Measurements from ENCODE around the gene ACTR3C. TPM values are rescaled to one million over a fixed set of nuclear protein-coding genes. Genes with fewer than 3 reads are reported as not detected.

ACTR3C gene
- total and polyA plus RNA-seq, 2 of the 13 experiments (the other 11 are each of a cell fraction or from before 2014, with no cell fraction given), result 3.8 to 7.5 TPM

DNA sequence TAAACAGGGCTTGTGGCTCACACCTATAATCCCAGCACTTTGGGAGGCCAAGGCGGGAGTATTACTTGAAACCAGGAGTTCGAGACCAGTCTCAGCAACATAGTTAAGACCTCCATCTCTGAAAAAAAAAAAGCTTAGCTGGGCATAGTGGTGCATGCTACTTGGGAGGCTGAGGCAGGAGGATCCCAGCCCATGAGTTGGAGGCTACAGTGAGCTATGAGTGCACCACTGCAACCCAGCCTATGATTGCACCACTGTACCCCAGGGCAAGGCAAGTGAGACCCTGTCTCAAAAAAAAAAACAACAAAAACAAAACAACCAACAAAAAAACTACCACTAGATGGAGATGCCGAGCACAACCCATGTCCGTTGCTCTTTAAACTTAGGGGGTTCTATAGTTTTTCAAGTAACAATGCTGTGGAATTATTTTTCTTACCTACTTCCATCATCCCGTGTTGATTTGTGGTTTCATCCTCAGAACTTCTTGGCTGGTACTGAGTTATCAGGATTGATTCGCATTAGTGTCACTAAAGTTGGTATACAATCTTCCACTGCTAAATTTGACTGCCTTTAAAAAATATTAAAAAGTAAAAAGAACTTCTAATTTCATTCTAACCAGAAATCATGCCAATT is 33.0 kb upstream of the ACTR3C start:
- BruUV-seq (replicated peaks), result no TSS peak
- Histone ChIP-seq H3K4me3 (replicated peaks in 1 of 3; ENCODE audit: insufficient read depth in 1 of 3, low read depth in 2 of 3, low read length in 3 of 3) (no peak overlapping the region), H3K36me3 (replicated peaks in 1 of 2; ENCODE audit: control insufficient read depth in 1 of 2, insufficient read depth in 2 of 2, low read length in 2 of 2) (no peaks in the 10 kb centered on the region), H3K27me3 (ENCODE audit: control insufficient read depth in 1 of 2, insufficient read depth in 2 of 2, low read length in 2 of 2) (no peaks in the 10 kb centered on the region), H3K79me2 (ENCODE audit: insufficient read depth, low read length) (no peaks in the 10 kb centered on the region), H3K4me2 (ENCODE audit: low read depth, low read length) (peak overlapping the region; percentile 78), H2AFZ (ENCODE audit: low read length) (no peak overlapping the region), H4K20me1 (ENCODE audit: insufficient read depth, low read length) (no peaks in the 10 kb centered on the region), H3K9me3 (ENCODE audit: low read length) (no peaks in the 10 kb centered on the region), H3K4me1 (ENCODE audit: insufficient read depth, low read length) (peaks cover 61% of the 10 kb centered on the region), H3K27ac (ENCODE audit: extremely low read length, insufficient read depth, low read length) (peak overlapping the region; percentile 72), H3K9ac (ENCODE audit: insufficient read depth, low read depth, low read length) (no peak overlapping the region)
- ChIA-PET POLR2A (interaction anchor here (0.6 to 5.8 kb wide), 7 partner anchors 13 to 49 kb away, joined by 3 to 58 read pairs (median 16); partner anchors contain the start of genes RARRES2 and REPIN1), CTCF (ENCODE audit: low intra/inter-chr PET ratio, low total read pairs) (interaction anchor here (1.6 to 4.3 kb wide), 3 partner anchors 22 to 65 kb away, joined by 3 to 45 read pairs (median 10); no protein-coding TSS in a partner anchor)
- in situ Hi-C loops (cut with HindIII; ENCODE audit: extremely low pct_ligation_motif_present, low pct_unique_long_range_greater_than_20kb), result no loop called here
- FAIRE-seq, result peak; percentile 49
- peak; percentile 49 for DNase-seq (ENCODE audit: low spot score)
- ATAC-seq, result peak; percentile 20
- intact Hi-C loops (cut with micrococcal nuclease; ENCODE audit: unreplicated experiment), result loop anchor here (1.0 to 10.0 kb wide), 4 partner anchors 33 to 72 kb away; partner anchors contain the start of genes ACTR3C and LRRC61
- 5% methylated on average over 6 of the region's 6 CpGs for WGBS (ENCODE audit: low lambda C conversion rate)
- TF ChIP-seq XBP1 (CRISPR knock-in tag; IDR thresholded peaks at IDR 0.05) (no peak), ZNF598 (CRISPR knock-in tag; IDR thresholded peaks at IDR 0.05; ENCODE audit: borderline replicate concordance) (no peak), SP4 (CRISPR knock-in tag; IDR thresholded peaks at IDR 0.05) (no peak), ZNF235 (CRISPR knock-in tag; IDR thresholded peaks at IDR 0.05; ENCODE audit: borderline replicate concordance) (no peak), FOXP1 (IDR thresholded peaks at IDR 0.05) (peak; percentile 39; the same call in 1 of the 2 replicates), FOXP1 (CRISPR knock-in tag; IDR thresholded peaks at IDR 0.05) (no peak), ZNF7 (CRISPR knock-in tag; IDR thresholded peaks at IDR 0.05) (no peak), MYNN (CRISPR knock-in tag; IDR thresholded peaks at IDR 0.05; ENCODE audit: low read depth) (no peak), PRPF4 (IDR thresholded peaks at IDR 0.05; ENCODE audit: low read depth, low read length, poor library complexity, severe bottlenecking) (no peak), ZNF207 (IDR thresholded peaks at IDR 0.05; ENCODE audit: borderline replicate concordance) (no peak), CENPT (CRISPR knock-in tag; IDR thresholded peaks at IDR 0.05; ENCODE audit: low read depth) (no peak), ZNF121 (CRISPR knock-in tag; IDR thresholded peaks at IDR 0.05) (0 out of 2 replicates have a peak, but pooled peaks have one; percentile 15), ZBTB21 (CRISPR knock-in tag; IDR thresholded peaks at IDR 0.05) (no peak), TCF7 (IDR thresholded peaks at IDR 0.05; ENCODE audit: low read depth) (no peak), ATF7-NPFF (CRISPR knock-in tag; IDR thresholded peaks at IDR 0.05; ENCODE audit: low read depth) (no peak), ZNF33A (CRISPR knock-in tag; IDR thresholded peaks at IDR 0.05; ENCODE audit: borderline replicate concordance) (no peak)
- TF ChIP-seq, protein P1, sequence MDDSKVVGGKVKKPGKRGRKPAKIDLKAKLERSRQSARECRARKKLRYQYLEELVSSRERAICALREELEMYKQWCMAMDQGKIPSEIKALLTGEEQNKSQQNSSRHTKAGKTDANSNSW (CRISPR knock-in tag; IDR thresholded peaks at IDR 0.05; ENCODE audit: borderline replicate concordance), result no peak
- TF ChIP-seq, protein P2, sequence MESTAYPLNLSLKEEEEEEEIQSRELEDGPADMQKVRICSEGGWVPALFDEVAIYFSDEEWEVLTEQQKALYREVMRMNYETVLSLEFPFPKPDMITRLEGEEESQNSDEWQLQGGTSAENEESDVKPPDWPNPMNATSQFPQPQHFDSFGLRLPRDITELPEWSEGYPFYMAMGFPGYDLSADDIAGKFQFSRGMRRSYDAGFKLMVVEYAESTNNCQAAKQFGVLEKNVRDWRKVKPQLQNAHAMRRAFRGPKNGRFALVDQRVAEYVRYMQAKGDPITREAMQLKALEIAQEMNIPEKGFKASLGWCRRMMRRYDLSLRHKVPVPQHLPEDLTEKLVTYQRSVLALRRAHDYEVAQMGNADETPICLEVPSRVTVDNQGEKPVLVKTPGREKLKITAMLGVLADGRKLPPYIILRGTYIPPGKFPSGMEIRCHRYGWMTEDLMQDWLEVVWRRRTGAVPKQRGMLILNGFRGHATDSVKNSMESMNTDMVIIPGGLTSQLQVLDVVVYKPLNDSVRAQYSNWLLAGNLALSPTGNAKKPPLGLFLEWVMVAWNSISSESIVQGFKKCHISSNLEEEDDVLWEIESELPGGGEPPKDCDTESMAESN (CRISPR knock-in tag; conservative IDR thresholded peaks at IDR 0.05), result no peak
- TF ChIP-seq, protein P3, sequence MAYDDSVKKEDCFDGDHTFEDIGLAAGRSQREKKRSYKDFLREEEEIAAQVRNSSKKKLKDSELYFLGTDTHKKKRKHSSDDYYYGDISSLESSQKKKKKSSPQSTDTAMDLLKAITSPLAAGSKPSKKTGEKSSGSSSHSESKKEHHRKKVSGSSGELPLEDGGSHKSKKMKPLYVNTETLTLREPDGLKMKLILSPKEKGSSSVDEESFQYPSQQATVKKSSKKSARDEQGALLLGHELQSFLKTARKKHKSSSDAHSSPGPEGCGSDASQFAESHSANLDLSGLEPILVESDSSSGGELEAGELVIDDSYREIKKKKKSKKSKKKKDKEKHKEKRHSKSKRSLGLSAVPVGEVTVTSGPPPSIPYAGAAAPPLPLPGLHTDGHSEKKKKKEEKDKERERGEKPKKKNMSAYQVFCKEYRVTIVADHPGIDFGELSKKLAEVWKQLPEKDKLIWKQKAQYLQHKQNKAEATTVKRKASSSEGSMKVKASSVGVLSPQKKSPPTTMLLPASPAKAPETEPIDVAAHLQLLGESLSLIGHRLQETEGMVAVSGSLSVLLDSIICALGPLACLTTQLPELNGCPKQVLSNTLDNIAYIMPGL (CRISPR knock-in tag; IDR thresholded peaks at IDR 0.05; ENCODE audit: borderline replicate concordance in 1 of 2, low read depth in 1 of 2), result 0 out of 4 replicates have a peak, but pooled peaks of 1 of the 2 experiments have one; percentile 15
- TF ChIP-seq, protein P4, sequence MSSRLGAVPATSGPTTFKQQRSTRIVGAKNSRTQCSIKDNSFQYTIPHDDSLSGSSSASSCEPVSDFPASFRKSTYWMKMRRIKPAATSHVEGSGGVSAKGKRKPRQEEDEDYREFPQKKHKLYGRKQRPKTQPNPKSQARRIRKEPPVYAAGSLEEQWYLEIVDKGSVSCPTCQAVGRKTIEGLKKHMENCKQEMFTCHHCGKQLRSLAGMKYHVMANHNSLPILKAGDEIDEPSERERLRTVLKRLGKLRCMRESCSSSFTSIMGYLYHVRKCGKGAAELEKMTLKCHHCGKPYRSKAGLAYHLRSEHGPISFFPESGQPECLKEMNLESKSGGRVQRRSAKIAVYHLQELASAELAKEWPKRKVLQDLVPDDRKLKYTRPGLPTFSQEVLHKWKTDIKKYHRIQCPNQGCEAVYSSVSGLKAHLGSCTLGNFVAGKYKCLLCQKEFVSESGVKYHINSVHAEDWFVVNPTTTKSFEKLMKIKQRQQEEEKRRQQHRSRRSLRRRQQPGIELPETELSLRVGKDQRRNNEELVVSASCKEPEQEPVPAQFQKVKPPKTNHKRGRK (CRISPR knock-in tag; IDR thresholded peaks at IDR 0.05), result no peak

All from HepG2 (cell line).